ENCODE measurements around the gene NOBOX.

DNA sequence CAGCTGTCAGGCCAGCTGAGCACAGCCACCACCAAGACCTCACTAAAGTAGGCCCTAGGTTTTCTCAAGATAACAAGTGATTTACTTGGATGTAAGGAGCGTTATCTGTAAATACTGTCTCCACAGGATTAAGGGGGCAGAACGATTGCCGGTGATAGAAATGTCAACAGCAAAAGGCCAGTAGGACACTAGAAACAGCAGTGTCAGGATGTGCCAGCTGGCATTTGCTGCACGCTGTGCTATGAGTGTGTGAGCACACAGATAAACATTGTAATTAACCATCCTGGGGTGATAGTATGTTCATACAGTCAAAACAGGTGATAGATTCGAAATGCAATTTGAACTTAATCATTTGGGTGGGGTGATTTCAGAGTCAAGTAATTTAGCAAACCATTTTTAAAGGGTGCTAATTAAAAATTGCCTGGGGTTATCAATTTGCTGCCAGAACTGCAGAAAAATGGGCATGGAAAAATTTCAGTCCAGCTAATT lies 36.3 kb upstream of the NOBOX start:
- TF ChIP-seq, protein P1, sequence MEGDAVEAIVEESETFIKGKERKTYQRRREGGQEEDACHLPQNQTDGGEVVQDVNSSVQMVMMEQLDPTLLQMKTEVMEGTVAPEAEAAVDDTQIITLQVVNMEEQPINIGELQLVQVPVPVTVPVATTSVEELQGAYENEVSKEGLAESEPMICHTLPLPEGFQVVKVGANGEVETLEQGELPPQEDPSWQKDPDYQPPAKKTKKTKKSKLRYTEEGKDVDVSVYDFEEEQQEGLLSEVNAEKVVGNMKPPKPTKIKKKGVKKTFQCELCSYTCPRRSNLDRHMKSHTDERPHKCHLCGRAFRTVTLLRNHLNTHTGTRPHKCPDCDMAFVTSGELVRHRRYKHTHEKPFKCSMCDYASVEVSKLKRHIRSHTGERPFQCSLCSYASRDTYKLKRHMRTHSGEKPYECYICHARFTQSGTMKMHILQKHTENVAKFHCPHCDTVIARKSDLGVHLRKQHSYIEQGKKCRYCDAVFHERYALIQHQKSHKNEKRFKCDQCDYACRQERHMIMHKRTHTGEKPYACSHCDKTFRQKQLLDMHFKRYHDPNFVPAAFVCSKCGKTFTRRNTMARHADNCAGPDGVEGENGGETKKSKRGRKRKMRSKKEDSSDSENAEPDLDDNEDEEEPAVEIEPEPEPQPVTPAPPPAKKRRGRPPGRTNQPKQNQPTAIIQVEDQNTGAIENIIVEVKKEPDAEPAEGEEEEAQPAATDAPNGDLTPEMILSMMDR (IDR thresholded peaks at IDR 0.05), result no peak
- TF ChIP-seq EZH2 (IDR thresholded peaks at IDR 0.05; ENCODE audit: borderline replicate concordance, insufficient read depth, low read depth, low read length, poor library complexity, severe bottlenecking), result no peak

All from B cell (primary cell).